Measurements from ENCODE around the gene SBNO2.

SBNO2 gene

DNA sequence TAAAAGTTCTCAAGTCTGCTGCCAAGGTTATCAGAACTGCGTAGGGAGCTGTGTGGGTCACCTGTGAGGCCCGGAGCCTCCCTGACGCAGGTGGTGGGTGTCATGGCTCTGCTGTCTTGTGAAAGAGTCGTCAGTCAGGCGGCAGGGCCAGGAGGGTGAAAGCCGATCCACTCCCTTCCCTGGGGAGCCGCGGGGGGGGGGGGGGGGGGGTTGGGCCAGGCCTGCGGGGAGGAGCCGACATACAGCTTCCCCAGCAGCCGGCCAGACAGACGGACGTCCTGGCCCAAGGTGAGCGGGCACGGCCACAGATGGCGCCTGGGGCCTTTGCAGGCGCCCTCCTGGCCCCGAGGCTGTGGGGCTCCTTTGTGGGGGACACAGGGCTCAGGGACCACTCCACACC, 12.4 kb downstream of the SBNO2 start:
- no peak for TF ChIP-seq TAF1 (IDR thresholded peaks at IDR 0.05; ENCODE audit: borderline replicate concordance, insufficient read depth, low read length)
- TF ChIP-seq SIN3A (IDR thresholded peaks at IDR 0.05; ENCODE audit: borderline replicate concordance, insufficient read depth, low read length): no peak
- no peak for TF ChIP-seq FOXP2 (optimal IDR thresholded peaks at IDR 0.05; ENCODE audit: borderline replicate concordance, extremely low read depth, extremely low read length, insufficient read depth)
- TF ChIP-seq POLR2AphosphoS5 (IDR thresholded peaks at IDR 0.05; ENCODE audit: low read depth, low read length): no peak

DNA sequence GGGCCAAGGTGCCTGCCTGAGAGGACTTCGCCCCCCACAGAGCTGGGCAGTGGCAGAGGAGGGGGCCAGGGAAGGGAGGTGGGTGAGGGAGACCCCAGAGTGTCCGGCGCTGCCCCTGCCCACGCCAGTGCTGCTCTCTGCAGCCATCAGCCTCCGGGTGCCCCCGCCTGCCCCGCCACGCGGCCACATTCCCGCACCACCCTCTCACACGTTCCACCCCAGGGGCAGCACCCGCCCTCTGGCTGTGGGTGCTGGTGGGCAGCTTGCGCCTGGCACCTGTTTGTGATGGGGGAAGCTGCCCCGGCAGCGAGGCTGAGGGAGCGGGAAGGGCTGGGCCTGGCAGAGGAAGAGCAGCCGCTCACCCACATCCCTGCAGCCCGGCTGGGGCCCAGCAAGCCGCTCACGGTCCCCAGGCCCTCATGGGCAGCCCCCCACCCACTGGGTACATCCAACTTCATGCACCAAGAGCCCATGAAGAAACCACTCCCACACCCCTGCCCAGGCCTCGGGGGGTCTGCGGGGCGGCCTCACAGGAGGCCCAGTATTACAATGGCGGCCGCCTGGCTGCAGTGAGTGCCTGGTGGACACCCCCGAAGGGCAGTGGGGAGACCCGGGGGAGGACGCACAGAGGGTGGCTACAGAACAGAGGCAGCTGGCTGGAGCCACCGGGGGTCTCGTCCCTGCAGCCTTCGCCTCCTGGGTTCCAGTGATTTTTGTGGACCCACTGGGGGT, 14.0 kb downstream of the SBNO2 start:
- TF ChIP-seq TAF1 (IDR thresholded peaks at IDR 0.05; ENCODE audit: borderline replicate concordance, insufficient read depth, low read length) (no peak), SIN3A (IDR thresholded peaks at IDR 0.05; ENCODE audit: borderline replicate concordance, insufficient read depth, low read length) (no peak), POLR2AphosphoS5 (IDR thresholded peaks at IDR 0.05; ENCODE audit: low read depth, low read length) (no peak), FOXP2 (optimal IDR thresholded peaks at IDR 0.05; ENCODE audit: borderline replicate concordance, extremely low read depth, extremely low read length, insufficient read depth) (no peak)
- TF ChIP-seq, protein P1, sequence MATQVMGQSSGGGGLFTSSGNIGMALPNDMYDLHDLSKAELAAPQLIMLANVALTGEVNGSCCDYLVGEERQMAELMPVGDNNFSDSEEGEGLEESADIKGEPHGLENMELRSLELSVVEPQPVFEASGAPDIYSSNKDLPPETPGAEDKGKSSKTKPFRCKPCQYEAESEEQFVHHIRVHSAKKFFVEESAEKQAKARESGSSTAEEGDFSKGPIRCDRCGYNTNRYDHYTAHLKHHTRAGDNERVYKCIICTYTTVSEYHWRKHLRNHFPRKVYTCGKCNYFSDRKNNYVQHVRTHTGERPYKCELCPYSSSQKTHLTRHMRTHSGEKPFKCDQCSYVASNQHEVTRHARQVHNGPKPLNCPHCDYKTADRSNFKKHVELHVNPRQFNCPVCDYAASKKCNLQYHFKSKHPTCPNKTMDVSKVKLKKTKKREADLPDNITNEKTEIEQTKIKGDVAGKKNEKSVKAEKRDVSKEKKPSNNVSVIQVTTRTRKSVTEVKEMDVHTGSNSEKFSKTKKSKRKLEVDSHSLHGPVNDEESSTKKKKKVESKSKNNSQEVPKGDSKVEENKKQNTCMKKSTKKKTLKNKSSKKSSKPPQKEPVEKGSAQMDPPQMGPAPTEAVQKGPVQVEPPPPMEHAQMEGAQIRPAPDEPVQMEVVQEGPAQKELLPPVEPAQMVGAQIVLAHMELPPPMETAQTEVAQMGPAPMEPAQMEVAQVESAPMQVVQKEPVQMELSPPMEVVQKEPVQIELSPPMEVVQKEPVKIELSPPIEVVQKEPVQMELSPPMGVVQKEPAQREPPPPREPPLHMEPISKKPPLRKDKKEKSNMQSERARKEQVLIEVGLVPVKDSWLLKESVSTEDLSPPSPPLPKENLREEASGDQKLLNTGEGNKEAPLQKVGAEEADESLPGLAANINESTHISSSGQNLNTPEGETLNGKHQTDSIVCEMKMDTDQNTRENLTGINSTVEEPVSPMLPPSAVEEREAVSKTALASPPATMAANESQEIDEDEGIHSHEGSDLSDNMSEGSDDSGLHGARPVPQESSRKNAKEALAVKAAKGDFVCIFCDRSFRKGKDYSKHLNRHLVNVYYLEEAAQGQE (IDR thresholded peaks at IDR 0.05; ENCODE audit: insufficient read depth in 1 of 2, low read depth in 2 of 2, low read length in 2 of 2): no peak

DNA sequence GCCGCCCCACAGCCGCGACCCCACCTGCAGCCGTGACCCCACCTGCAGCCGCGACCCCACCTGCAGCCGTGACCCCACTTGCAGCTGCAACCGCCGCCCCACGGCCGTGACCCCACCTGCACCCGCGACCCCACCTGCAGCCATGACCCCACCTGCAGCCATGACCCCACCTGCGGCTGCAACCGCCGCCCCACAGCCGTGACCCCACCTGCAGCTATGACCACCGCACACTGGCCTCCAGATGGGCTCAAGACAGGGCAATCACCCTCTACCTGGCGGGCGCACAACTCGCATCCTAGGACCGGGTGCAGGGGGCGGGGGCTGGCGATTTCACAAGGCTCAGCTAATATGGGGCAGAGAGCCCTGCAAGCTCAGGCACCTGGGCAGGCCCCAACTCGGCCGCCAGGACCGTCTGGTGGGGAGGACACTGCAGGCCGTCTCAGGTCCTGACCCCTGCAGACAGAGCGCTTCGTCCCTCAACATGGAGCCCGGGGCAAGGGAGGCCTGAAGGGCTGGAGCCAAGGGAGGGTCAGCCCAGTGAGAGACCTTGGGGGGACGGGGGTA, 15.1 kb downstream of the SBNO2 start:
- no peak for TF ChIP-seq TAF1 (IDR thresholded peaks at IDR 0.05; ENCODE audit: borderline replicate concordance, insufficient read depth, low read length)
- TF ChIP-seq FOXP2 (optimal IDR thresholded peaks at IDR 0.05; ENCODE audit: borderline replicate concordance, extremely low read depth, extremely low read length, insufficient read depth): no peak
- no peak for TF ChIP-seq SIN3A (IDR thresholded peaks at IDR 0.05; ENCODE audit: borderline replicate concordance, insufficient read depth, low read length)
- TF ChIP-seq, protein P1 (IDR thresholded peaks at IDR 0.05; ENCODE audit: insufficient read depth in 1 of 2, low read depth in 2 of 2, low read length in 2 of 2): no peak
- no peak for TF ChIP-seq POLR2AphosphoS5 (IDR thresholded peaks at IDR 0.05; ENCODE audit: low read depth, low read length)

DNA sequence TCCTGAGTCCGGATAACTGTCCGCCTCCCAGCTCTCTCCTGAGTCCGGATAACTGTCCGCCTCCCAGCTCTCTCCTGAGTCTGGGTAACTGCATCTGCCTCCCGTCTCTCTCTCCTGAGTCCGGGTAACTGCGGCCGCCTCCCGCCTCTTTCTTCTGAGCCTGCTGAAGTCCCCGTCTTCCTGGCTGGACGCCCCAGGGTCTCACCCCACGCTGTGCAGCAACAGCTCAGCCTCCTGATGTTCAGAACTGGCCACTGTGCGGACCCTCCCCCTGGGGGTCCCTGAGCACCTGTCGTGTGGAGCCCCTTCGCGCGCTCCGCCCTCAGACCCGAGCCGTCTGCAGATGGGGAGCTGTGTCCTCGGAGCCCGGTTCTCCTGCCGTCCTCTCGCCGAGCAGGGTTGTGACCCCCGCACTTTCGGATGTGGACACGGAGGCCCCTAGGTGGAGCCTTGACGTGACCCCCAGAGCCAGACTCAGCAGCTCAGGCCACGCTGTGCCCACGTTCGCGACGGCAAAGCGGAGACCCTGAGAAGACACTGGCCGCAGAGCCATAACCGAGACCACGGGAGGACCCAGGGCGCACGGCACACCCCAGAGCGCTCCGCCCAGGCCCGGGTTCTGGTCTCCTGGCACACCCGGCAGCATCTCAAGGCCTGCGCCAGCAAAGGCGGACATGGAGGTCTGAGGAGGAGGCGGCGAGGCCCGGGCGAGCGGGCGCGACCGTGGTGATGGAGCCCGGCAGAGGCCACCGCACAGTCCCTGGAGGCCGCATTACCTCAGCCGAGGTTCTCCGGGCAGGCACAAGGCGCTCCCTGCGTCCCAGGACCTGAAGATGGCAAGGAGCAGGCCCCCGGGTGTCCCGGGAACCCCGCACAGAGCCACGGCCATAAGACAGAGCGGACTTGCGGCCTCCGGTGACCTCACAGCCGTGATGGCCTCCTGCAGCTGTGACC, 15.9 kb downstream of the SBNO2 start:
- no peak for TF ChIP-seq SIN3A (IDR thresholded peaks at IDR 0.05; ENCODE audit: borderline replicate concordance, insufficient read depth, low read length)
- no peak for TF ChIP-seq FOXP2 (optimal IDR thresholded peaks at IDR 0.05; ENCODE audit: borderline replicate concordance, extremely low read depth, extremely low read length, insufficient read depth)
- no peak for TF ChIP-seq POLR2AphosphoS5 (IDR thresholded peaks at IDR 0.05; ENCODE audit: low read depth, low read length)
- TF ChIP-seq, protein P1 (IDR thresholded peaks at IDR 0.05; ENCODE audit: insufficient read depth in 1 of 2, low read depth in 2 of 2, low read length in 2 of 2): no peak
- TF ChIP-seq TAF1 (IDR thresholded peaks at IDR 0.05; ENCODE audit: borderline replicate concordance, insufficient read depth, low read length): no peak
